SKM-1 (cell line): ENCODE measurements around the gene ITSN2.

Experiments
- DNase-seq: peaks from one replicate; lab custom pipeline; 2025; ENCODE audit not compliant: unreplicated experiment; lab: John Stamatoyannopoulos, UW

ITSN2 gene

GRCh38 chr2:24337890-24338289 lies 22.4 kb downstream of the ITSN2 start:
- DNase-seq, result no peak

GRCh38 chr2:24336811-24337210 lies 23.5 kb downstream of the ITSN2 start:
- DNase-seq, result no peak

GRCh38 chr2:24334245-24334633 lies 26.1 kb downstream of the ITSN2 start:
- no peak for DNase-seq

GRCh38 chr2:24332791-24333540 lies 27.4 kb downstream of the ITSN2 start:
- no peak for DNase-seq

GRCh38 chr2:24330161-24330560 lies 30.2 kb downstream of the ITSN2 start:
- no peak for DNase-seq

- no peak for DNase-seq
These were observed 30.6 kb downstream of the ITSN2 start for GRCh38 chr2:24329700-24330099.

GRCh38 chr2:24328010-24328409 lies 32.3 kb downstream of the ITSN2 start:
- DNase-seq, result no peak

GRCh38 chr2:24317491-24317920 lies 42.8 kb downstream of the ITSN2 start:
- DNase-seq, result no peak

- DNase-seq, result no peak
These were observed 44.7 kb downstream of the ITSN2 start for GRCh38 chr2:24315669-24316068.

GRCh38 chr2:24313744-24314632 lies 46.3 kb downstream of the ITSN2 start:
- DNase-seq, result no peak

- no peak for DNase-seq
These were observed 52.4 kb downstream of the ITSN2 start for GRCh38 chr2:24307961-24308360.

GRCh38 chr2:24304631-24305030 lies 55.7 kb downstream of the ITSN2 start:
- DNase-seq, result no peak

GRCh38 chr2:24304098-24304497 lies 56.2 kb downstream of the ITSN2 start:
- DNase-seq, result no peak

GRCh38 chr2:24301599-24301998 lies 58.7 kb downstream of the ITSN2 start:
- no peak for DNase-seq

- DNase-seq, result no peak
These were observed 62.7 kb downstream of the ITSN2 start for GRCh38 chr2:24297663-24298062.

- DNase-seq, result no peak
These were observed 73.2 kb downstream of the ITSN2 start for GRCh38 chr2:24287171-24287570.

- no peak for DNase-seq
These were observed 74.7 kb downstream of the ITSN2 start for GRCh38 chr2:24285484-24286152.

- no peak for DNase-seq
These were observed 79.7 kb downstream of the ITSN2 start for GRCh38 chr2:24280645-24281044.

- DNase-seq, result no peak
These were observed 80.2 kb downstream of the ITSN2 start for GRCh38 chr2:24280161-24280560.

GRCh38 chr2:24276349-24276899 lies 83.9 kb downstream of the ITSN2 start:
- DNase-seq, result no peak

- DNase-seq, result no peak
These were observed 85.5 kb downstream of the ITSN2 start for GRCh38 chr2:24274809-24275208.
